ENCODE results near the gene FMNL1.

FMNL1 gene

DNA sequence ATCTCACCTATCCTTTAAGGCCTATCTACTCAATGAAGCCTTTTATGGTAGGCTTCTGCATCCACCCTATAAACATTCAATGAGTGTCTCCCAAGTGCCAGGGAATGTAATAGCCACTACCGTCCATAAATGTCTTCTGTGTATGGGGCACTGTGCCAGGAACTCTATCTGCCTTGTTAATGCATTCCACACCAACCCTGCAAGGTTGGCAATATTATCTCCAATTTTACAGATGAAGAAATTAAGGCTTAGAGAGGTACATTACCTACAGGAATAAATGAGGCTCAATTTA lies 75.1 kb downstream of the FMNL1 start:
- TF ChIP-seq, protein P1, sequence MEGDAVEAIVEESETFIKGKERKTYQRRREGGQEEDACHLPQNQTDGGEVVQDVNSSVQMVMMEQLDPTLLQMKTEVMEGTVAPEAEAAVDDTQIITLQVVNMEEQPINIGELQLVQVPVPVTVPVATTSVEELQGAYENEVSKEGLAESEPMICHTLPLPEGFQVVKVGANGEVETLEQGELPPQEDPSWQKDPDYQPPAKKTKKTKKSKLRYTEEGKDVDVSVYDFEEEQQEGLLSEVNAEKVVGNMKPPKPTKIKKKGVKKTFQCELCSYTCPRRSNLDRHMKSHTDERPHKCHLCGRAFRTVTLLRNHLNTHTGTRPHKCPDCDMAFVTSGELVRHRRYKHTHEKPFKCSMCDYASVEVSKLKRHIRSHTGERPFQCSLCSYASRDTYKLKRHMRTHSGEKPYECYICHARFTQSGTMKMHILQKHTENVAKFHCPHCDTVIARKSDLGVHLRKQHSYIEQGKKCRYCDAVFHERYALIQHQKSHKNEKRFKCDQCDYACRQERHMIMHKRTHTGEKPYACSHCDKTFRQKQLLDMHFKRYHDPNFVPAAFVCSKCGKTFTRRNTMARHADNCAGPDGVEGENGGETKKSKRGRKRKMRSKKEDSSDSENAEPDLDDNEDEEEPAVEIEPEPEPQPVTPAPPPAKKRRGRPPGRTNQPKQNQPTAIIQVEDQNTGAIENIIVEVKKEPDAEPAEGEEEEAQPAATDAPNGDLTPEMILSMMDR (IDR thresholded peaks at IDR 0.05; ENCODE audit: low read depth, low read length) = no peak
- H3K9me3 ChIP-seq = no peaks in the 10 kb centered on the region
- peaks cover 46% of the 10 kb centered on the region for H3K4me1 ChIP-seq
- H3K27me3 ChIP-seq = no peaks in the 10 kb centered on the region
- no peak for DNase-seq
- no peak overlapping the region for H3K4me3 ChIP-seq (ENCODE audit: low read depth, low read length)
- H3K36me3 ChIP-seq = no peaks in the 10 kb centered on the region; the same call in 1 of the 2 replicates
